ENCODE results near the gene CDH13. TPM values are rescaled to one million over a fixed set of nuclear protein-coding genes. Genes with fewer than 3 reads are reported as not detected.

The CDH13 gene
- total and polyA plus RNA-seq, 7 donors = 6.1 to 30.7 (median 22.8) TPM

- no peak overlapping the region for H3K4me3 ChIP-seq
- no peaks in the 10 kb centered on the region for H3K9me3 ChIP-seq
- peaks cover 12% of the 10 kb centered on the region for H3K4me1 ChIP-seq
- H3K36me3 ChIP-seq (ENCODE audit: insufficient read depth in 1 of 2, low read depth in 1 of 2) = no peaks in the 10 kb centered on the region
- 93 to 98% (median 96%) methylated on average over 7 to 8 of the region's 8 CpGs for WGBS, 3 donors
- TF ChIP-seq CTCF (IDR thresholded peaks at IDR 0.05) = no peak
- intact Hi-C loops (cut with DNase I) = no loop called here
- ATAC-seq = no peak
- no peaks in the 10 kb centered on the region for H3K27me3 ChIP-seq (ENCODE audit: insufficient read depth in 3 of 3, low read length in 2 of 3)
- H3K27ac ChIP-seq = no peak overlapping the region
- no peak for DNase-seq
Measured at GRCh38 chr16:83845263-83845662, 1218.5 kb downstream of the CDH13 start.

GRCh38 chr16:83847371-83848225, 1220.8 kb downstream of the CDH13 start:
- Histone ChIP-seq H3K9me3 (no peaks in the 10 kb centered on the region), H3K4me1 (peaks cover 12% of the 10 kb centered on the region), H3K36me3 (ENCODE audit: insufficient read depth in 1 of 2, low read depth in 1 of 2) (no peaks in the 10 kb centered on the region), H3K4me3 (no peak overlapping the region), H3K27ac (no peak overlapping the region), H3K27me3 (ENCODE audit: insufficient read depth in 3 of 3, low read length in 2 of 3) (no peaks in the 10 kb centered on the region)
- no peak for DNase-seq
- no peak for TF ChIP-seq CTCF (IDR thresholded peaks at IDR 0.05)
- 69 to 82% (median 79%) methylated on average over 14 of the region's 14 CpGs for WGBS, 3 donors
- ATAC-seq = no peak
- intact Hi-C loops (cut with DNase I) = no loop called here

- ATAC-seq (peak in 1 of 4 donors; percentile 52), DNase-seq (peak in 1 of 2 donors; percentile 77)
- WGBS, 3 donors = 51 to 70% (median 56%) methylated on average over 6 of the region's 6 CpGs
- TF ChIP-seq CTCF (IDR thresholded peaks at IDR 0.05) = no peak
- Histone ChIP-seq H3K9me3 (no peaks in the 10 kb centered on the region), H3K27ac (no peak overlapping the region), H3K36me3 (ENCODE audit: insufficient read depth in 1 of 2, low read depth in 1 of 2) (no peaks in the 10 kb centered on the region), H3K4me3 (no peak overlapping the region), H3K4me1 (no peaks in the 10 kb centered on the region), H3K27me3 (ENCODE audit: insufficient read depth in 3 of 3, low read length in 2 of 3) (no peaks in the 10 kb centered on the region)
- intact Hi-C loops (cut with DNase I) = no loop called here
Measured at GRCh38 chr16:83849421-83849820, 1222.7 kb downstream of the CDH13 start.

Measured in psoas muscle (tissue), 8 donors.